Measurements from ENCODE around the gene PYGL.

- TF ChIP-seq CTCF (IDR thresholded peaks at IDR 0.05) (no peak), ZFX (IDR thresholded peaks at IDR 0.05; ENCODE audit: borderline replicate concordance) (no peak)
These were observed 68.8 kb downstream of the PYGL start for GRCh38 chr14:50875359-50876070.
